NCI-H146 treated with DMSO at 0.1 percent for 48 hours (cell line): ENCODE measurements around the gene TMEM132C.

Source experiments
- DNase-seq: peaks from one replicate; lab custom pipeline; 2025; ENCODE audit not compliant: unreplicated experiment; lab: John Stamatoyannopoulos, UW

The TMEM132C gene

DNA sequence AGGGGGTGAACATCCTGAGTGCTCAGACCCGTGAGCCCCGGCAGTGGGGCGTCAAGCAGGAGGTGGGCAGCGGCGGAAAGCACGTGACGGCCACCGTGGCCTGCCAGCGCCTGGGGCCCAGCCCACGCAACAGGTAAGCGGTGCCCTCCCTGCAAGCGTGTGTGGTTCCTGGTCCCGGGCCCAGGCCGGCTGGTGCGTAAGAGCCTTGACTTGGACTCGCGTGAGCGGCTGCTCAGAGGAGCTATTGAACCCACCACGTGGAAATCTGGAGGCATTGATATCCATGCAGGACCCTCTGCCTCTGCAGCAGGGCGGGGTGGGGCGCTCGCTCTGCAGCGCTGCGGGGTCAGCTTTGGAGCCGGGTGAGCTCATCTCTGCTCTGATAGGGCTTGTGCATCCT, 277.0 kb downstream of the TMEM132C start:
- no peak for DNase-seq

DNA sequence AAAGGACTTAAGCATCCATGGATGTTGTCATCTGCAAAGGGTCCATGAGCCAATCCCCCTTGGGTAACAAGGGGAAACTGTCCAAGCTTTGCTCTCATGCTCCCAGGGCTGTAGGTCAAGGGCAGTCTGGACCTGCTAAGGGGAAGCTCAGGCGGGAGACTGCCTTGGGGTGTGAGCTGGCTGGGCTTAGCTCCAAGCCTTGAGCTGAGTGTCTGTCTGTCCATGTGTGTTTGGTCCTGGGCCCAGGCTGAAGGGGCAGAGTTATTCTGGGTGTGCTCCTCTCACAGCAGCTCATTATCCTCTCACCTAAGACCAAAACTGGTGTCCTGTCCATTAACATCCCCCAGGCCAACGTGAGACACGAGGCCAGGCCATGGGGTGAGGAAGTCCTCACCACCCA, 282.0 kb downstream of the TMEM132C start:
- DNase-seq: no peak

DNA sequence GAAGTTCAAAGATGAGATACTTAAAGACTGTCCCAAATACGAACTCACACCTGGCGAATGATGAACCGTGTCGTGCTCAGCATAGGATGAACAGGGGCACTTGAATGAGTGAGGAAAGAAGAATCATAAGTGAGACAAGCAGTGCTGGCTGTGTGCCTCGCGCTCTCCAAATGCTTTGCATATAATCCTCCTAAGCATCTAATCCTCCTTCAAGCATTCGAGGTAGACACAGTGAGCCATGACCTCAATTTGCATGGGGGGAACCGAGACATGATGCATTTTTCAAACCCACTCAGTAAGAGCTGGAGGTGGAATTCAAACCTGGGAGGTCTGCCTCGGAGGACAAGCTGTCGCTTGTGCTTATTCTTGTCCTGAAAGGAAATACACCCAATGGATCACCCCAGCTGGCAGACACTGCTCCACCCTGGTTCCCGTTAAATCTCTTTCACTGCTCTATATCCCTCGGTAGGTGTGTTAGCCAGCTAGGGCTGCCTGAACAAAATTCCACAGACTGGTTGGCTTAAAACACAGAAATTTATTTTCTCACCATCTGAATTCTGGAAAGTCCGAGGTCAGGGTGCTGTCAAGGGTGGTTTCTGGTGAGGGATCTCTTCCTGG, 282.7 kb downstream of the TMEM132C start:
- no peak for DNase-seq

DNA sequence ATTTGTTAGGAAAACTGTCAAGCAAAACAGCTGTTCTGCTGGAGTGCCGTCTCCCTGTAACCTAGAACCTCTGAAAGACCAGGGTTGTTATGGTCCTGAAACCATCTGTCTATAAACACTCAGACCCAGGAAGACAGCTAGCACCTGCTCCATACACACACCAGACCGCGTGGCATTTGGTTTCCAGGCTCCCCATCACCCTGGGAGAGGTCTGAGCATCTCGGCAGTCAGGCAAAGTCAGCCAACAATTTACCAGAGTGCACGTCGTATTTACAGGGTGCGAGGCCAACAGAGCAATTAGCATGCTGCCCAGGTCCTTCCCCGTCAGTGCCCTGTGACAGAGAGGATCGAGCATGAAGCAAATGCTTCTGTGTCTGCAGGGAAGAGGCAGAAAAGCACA, 284.3 kb downstream of the TMEM132C start:
- DNase-seq: peak; percentile 42

DNA sequence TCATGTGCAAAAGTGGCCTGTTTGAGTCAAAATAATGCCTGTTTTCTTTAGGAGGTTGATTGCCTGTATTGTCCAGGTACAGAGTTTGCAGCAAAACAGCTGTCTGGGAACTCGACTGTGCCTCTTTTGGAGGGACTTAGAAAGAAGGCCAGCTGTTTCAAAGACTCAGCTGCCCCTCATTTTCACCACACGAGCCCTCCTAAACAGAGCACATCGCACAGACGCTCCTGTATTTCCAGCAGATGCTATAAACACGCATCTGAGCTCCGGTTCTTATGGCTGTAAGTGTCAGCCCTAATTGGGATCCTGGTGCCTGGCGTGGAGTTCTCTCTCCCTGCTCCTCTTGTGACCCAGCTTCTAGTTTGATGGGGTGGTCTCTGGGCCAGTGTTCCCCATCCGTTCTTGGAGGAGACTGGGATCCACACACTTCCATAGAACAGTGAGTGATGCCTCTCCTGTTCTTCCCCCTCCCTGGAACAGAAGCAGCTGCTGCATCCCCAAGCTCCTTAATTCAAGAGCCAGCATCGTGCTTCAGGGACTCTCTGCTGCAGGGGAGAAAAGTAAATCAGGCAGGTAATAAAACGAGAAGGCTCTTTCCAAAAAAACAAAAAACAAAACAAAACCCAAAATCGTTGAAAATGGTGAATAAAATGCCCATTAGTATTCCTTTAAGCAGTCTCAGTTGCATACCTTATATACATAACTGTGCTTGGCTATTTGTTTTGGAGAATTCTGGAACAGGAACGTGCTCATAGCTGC, 287.8 kb downstream of the TMEM132C start:
- no peak for DNase-seq

DNA sequence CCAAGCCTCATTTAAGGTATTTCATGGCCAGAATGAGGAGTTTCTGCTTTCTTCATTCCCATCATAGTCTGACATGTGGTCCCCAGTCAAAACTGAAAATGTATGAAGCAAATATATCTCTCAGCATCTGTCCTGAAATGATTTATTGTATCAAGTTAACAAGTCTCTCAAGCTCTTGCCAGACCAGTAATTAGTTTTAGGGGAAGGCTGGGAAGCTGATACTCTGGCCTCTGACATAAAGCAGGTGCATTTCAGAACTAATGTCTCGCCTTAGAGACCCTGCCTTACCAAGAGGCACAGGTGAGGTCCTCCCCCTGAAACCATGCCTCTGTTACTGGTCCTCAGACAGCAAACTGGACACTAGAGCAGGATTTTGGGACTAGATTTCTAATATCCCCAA, 290.3 kb downstream of the TMEM132C start:
- DNase-seq: no peak

DNA sequence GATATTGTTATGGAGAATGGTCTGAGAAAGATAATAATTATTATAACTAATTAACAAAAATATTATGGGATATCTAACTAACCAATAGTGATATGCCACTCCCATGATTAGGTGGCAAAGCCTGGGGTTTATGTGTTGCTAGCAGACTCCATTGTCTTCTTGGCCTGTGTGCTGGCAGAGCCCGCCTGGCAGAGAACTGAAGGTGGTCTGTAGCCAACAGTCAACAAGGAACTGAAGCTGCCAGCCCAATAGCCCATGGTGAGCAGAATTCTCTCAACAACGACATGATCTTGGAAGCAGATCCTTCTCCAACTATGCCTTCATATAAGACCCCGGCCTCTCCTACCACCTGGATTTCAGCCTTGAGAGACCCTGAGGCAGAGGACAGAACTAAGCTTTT, 298.0 kb downstream of the TMEM132C start:
- DNase-seq: no peak

DNA sequence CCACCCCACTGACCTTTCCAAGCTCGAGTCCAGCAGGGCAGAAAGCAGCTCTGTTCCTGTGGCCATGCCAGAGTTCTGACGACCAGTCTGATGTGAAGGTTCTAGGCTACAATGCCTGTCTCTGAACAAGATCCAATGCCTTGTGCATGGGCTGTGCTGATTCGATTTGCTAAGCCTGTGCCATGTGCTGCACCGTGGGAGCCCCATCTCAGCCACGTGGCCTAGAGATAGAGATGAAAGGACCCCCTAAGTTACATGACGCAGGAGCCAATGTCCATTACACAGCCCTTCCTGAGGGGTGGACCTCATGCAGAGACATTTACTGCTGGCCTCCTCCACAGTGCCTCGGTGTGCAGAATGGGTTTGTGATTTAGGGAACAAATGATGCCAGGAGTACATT, 300.8 kb downstream of the TMEM132C start:
- DNase-seq: no peak

DNA sequence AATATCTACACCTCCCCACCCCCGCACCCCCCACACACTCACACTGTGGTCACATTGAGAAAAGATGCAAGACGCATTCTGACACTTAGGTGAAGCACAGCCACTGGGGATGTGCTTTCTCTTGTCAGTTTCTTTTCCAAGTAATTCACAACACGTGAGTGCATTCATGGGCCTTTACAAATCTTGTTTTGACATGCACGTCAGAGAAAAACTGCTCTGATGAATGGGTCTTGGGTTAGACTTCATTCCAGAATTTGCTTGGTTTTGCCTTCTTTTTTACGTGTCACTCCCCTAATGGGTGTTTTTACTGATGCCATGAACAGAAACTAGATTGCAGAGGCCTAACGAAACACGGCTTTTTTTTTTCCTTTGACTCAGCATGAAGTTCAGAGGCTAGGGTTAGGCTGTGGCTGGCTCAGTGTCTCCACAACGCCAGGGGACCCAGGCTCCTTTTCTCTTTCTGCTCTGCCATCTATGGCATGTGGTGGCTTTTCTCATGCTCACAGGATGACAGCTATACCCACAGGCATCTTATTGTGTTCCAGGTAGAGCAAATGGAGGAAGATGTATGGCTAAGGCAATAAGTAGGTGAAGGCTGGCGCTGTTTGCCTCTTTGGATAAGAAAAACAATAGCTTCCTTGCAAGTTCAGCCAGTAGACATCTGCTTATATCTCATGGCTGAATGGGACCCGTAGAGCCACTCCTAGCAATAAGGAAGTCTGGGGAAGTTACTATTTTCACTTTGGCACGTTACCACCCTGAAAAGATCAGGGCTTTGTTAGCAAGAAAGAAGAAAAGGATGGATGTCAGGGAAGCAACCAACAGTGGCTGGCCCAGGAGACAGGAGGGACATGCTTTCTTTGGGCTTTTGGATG, 303.5 kb downstream of the TMEM132C start:
- DNase-seq: no peak

DNA sequence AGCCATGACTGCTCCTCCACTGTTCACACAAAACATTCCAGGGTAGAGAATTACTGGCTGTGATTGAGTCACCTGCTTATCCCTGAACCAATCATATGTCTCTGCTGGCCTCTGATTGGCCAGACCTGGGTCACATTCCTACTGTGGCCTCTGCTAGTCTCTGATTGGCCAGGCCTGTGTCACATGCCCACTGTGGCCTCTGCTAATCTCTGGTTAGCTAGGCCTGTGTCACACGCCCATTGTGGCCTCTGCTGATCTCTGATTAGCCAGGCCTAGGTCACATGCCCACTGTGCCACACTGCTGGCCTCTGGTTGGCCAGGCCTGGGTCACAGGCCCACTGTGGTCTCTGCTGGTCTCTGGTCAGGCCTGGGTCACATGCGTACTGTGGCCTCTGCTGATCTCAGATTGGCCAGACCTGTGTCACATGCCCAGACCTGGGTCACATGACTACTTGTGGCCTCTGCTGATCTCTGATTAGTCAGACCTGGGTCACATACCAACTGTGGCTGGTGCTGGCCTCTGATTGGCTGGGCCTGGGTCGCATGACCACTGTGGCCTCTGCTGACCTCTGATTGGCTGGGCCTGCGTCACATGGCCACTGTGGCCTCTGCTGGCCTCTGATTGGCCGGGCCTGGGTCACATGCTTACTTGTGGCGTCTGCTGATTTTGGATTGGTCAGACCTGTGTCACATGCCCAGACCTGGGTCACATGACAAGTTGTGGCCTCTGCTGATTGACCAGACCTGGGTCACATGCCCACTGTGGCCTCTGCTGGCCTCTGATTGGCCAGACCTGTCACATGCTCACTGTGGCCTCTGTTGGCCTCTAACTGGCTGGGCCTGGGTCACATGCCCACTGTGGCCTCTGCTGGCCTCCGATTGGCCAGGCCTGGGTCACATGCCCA, 305.2 kb downstream of the TMEM132C start:
- DNase-seq: no peak

DNA sequence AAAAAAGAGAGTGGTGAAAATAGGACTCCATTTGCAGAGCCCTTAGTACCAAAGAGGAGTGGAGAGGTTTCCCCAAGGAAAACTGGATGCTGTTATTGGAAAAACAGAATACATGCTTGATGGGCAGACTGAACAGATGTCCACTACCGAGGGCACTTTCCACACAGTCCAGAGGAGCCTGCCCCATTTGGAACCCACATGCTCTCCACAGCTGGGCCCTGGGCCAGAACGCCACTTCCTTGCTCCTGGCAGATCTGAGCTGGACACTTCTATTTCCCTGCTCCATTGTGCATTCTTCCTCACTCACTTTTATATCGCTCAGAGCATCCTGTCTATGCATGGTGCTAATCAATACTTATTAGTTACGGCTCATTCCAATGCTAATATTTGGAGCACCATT, 306.9 kb downstream of the TMEM132C start:
- DNase-seq: no peak

DNA sequence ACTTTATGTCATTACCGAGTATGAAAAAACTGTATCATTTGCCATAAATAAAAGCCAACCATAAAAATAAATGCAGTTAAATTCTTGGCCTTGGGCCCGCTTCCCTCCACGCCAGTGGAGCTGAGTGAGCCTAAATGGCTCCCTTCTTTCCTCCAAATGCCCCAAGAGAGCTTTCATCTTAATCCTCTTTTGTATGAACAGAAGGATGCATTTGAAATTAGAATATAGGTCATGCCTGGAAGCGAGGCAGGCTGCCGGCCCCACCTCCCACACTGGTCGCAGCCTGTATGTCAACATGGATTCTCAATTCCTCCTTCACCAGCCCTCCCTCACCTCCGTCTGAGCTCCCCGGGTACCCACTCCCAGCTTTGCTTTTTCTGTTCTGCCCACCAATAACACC, 311.1 kb downstream of the TMEM132C start:
- DNase-seq: no peak

DNA sequence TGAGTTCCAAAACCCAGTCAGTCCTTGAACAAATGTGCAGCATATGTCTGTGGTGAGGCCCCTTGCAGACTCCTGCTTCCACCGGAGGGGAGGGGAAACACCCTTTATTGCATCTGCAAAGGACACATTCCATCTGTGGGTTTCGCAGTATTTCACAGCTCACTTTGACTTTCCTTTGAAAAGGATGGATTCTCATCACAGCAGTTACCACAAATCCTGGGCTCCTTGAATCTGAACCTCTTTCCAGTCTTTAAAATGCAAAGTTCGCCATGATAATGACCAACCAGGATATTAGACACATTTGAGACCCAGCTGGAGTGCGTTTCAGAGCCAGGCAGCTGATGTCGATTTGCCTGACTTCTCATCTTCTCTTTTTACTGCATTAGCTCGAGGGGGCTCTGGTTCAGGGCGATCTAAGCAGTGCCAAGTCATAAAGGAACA, 314.4 kb downstream of the TMEM132C start:
- no peak for DNase-seq

DNA sequence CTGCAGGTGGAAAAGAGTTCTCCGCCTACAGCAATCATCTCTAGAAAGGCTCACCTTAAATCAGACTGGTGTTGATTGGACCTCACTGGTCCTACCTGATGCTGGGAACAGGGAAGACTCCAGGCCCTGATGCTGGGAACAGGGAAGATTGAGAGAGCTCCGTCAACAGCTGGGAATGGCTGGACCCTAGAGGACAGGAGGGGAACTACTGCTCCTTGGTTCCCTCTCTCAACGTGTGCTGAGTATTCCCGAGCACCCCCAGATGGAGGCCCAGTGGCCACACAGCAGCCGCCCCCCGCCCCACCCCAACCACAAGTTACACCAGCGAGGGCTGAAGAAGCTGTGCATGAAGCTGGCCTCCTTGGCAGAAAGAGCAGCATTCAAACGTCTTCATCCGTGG, 316.5 kb downstream of the TMEM132C start:
- DNase-seq: no peak

DNA sequence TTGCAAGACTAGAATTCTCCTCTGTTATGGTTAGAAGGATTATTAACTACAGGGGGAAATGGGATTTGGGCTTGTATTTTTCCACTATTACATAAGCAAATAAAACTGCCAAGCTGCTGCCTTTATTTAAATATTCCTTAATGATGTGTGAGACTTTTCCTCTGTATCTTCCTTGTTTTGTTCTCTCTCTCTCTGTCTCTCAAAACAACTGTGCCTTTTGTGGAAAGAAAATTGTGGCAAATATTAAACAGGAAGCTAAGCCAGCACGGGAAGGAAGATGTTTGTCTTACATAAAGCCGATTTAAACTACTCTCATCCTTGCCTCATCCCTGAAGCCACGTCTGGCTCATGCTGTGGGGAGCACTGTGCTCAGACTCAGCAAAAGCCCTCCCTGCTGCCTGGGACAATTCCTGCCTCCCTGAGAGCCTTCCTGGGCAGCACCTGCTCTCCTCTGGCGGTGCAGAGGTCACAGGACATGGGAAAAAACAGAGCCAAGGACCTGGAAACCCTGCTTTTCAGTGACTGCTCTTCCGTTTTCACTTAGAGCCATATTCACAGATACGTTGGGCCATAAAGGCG, 319.6 kb downstream of the TMEM132C start:
- DNase-seq: peak; percentile 20

DNA sequence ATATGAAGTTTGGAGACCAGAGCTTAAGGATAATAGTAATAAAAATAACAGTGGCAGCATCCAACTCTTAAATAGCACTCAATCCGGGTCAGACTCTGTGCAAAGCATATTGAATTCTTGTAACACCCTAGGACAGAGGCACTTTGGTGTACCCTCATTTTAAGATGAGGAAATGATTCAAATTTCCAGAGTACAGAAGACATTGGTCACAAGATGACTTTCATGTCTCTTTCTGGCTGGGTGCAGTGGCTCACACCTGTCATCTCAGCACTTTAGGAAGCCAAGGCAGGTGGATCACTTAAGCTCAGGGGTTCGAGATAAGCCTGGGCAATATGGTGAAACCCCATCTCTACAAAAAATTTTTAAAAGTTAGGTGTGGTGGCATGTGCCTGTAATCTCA, 320.9 kb downstream of the TMEM132C start:
- DNase-seq: no peak

DNA sequence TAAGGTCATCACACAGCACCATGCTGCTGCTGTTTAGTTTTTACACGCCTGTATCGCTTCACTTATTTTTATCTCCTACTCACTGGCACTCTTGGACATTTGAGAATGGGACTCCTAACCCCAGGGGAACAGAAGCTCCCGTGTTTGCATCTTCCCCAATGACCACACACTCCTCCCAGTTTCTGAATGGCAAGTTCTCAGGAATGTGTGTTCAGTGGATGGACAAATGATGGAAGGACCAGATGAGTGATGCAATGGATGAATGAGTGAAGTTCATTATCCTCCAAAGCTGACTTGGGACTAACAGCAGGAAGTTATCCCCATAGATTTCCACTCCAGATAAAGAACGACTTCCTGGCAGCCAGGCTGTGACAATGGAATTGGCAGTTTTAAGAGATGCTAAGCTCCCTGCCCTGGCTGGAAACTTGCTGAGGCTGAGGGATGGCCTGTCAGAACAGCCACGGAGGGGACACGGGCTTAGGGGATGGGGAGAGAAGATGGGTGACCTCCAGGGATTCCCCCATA, 325.3 kb downstream of the TMEM132C start:
- no peak for DNase-seq

DNA sequence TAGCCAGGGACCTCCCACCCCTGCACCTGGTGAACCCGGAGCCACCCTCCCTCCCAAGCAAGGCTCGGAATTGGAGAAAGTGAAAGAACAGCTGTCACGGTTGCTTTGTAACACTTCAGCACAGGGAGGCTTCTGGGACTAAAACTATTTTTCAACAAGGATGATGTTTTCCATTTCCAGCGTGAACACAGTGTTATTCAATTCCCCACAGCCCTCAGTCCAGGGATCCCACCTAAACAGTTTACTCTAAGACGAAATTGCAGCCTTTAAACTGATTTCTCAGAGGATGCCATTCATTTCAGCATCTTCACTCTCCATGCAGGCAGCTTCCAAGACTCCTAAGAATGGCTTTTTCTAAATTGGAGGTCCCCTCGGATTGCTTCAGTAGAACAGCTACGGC, 327.6 kb downstream of the TMEM132C start:
- DNase-seq: no peak

DNA sequence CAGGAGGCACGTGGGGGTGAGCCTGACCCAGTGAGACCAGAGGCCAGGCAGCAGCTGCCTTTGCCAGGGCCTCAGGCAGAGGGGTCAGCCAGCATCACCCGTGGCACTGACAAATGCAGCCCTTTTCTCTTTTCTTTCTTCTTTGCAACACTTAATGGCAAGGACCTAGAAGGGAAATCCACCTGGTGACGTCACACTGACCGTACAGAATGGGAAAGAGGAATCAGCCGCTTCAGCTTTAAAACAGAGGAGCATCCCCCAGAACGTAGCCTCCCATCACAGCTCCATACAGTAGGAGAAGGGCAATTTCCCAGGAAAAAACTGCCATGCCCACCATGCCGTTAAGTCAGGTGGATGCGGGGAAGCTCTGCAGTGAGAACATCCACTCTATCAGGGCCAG, 328.6 kb downstream of the TMEM132C start:
- no peak for DNase-seq

DNA sequence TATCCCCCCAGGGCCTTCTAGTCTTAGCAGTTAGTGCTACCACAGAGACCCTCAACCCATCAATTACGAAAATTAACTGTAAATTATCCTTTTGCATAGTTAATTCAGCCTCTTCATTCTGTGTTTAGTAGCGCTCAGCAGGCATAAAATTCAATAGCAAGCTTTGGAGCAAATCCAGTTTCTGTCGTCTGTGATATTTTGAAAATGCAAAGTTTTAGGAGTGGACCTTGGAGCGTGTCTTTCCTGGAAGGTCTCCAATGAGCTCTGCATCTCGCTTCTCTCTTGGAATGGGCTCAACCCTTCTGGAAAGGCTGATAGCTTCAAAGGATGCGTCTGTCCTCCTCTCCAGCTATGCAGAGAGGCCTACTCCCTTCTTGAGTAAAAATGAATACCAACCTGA, 333.9 kb downstream of the TMEM132C start:
- DNase-seq: no peak
